WTC11 (cell line): ENCODE data around the gene BCAS1. TPM values are rescaled to one million over a fixed set of nuclear protein-coding genes. Genes with fewer than 3 reads are reported as not detected.

ENCODE experiments used
- ATAC-seq: fragments of 200-7000 bp; cut with Tn5 transposase; 2 replicates; pipeline ENCODE4 v1.10.0; 2021; ENCODE audit warnings: mild to moderate bottlenecking, moderate library complexity
- CTCF ChIA-PET: fragments of 300-600 bp; sonication (Branson Sonifier 250); formaldehyde crosslinking; loops from one replicate; lab custom pipeline; 2021; ENCODE audit warnings: antibody characterized with exemption; lab: Charles Lee
- POLR2A ChIA-PET: fragments of 350-600 bp; sonication (Branson Sonifier 250); formaldehyde crosslinking; loops from one replicate; lab custom pipeline; 2021; ENCODE audit warnings: antibody characterized with exemption; lab: Charles Lee
- DNase-seq: peaks from one replicate; pipeline ENCODE4 v3.0.0; 2021; ENCODE audit warnings: low spot score
- H3K27ac Mint-ChIP-seq: 2 replicates; pipeline ENCODE4 v1.8.0; 2021; ENCODE audit warnings: mixed read lengths
- H3K27me3 Mint-ChIP-seq: 2 replicates; pipeline ENCODE4 v1.8.0; 2021; ENCODE audit warnings: low read depth, mild to moderate bottlenecking, moderate library complexity, mixed read lengths
- H3K36me3 Mint-ChIP-seq: 2 replicates; pipeline ENCODE4 v1.8.0; 2021; ENCODE audit warnings: mixed read lengths
- H3K4me1 Mint-ChIP-seq: 2 replicates; pipeline ENCODE4 v1.8.0; 2022; ENCODE audit warnings: mixed read lengths
- H3K4me3 Mint-ChIP-seq: 2 replicates; pipeline ENCODE4 v1.8.0; 2021; ENCODE audit warnings: mild to moderate bottlenecking, moderate library complexity, mixed read lengths
- H3K9me3 Mint-ChIP-seq: 2 replicates; pipeline ENCODE4 v1.8.0; 2021; ENCODE audit warnings: mixed read lengths
- CTCF ChIP-seq: fragments of 200-600 bp; IDR thresholded peaks from 2 replicates; pipeline ENCODE4 v1.8.0; 2022; ENCODE audit warnings: antibody characterized with exemption
- E2F5 ChIP-seq: sonication (generic); formaldehyde crosslinking; IDR thresholded peaks from 2 replicates; pipeline ENCODE4 v1.8.1; 2022; ENCODE audit warnings: mild to moderate bottlenecking, moderate library complexity, missing genetic modification reagents
- ELF4 ChIP-seq: sonication (generic); formaldehyde crosslinking; IDR thresholded peaks from 2 replicates; pipeline ENCODE4 v1.8.1; 2022; ENCODE audit warnings: low read depth, mild to moderate bottlenecking, moderate library complexity, missing genetic modification reagents
- ESRRA ChIP-seq: sonication (generic); formaldehyde crosslinking; IDR thresholded peaks from 2 replicates; pipeline ENCODE4 v1.8.1; 2022; ENCODE audit warnings: mild to moderate bottlenecking, missing genetic modification reagents, borderline replicate concordance
- FOXP1 ChIP-seq: sonication (generic); formaldehyde crosslinking; IDR thresholded peaks from 2 replicates; pipeline ENCODE4 v1.8.0; 2022; ENCODE audit warnings: missing genetic modification reagents, mild to moderate bottlenecking, moderate library complexity, borderline replicate concordance
- NR2C2 ChIP-seq: sonication (generic); formaldehyde crosslinking; IDR thresholded peaks from 2 replicates; pipeline ENCODE4 v1.8.0; 2022; ENCODE audit warnings: mild to moderate bottlenecking, missing genetic modification reagents
- NR3C1 ChIP-seq: sonication (generic); formaldehyde crosslinking; conservative IDR thresholded peaks from 2 replicates; pipeline ENCODE4 v1.8.1; 2023; ENCODE audit warnings: low read depth, mild to moderate bottlenecking, missing genetic modification reagents
- PRDM15 ChIP-seq: sonication (generic); formaldehyde crosslinking; IDR thresholded peaks from 2 replicates; pipeline ENCODE4 v1.8.0; 2022; ENCODE audit warnings: missing genetic modification reagents
- PRRX2 ChIP-seq: fragments of 250-450 bp; sonication (Bioruptor Pico); IDR thresholded peaks from 2 replicates; pipeline ENCODE4 v1.8.0; 2021; ENCODE audit warnings: mild to moderate bottlenecking
- RELA ChIP-seq: sonication (generic); formaldehyde crosslinking; IDR thresholded peaks from 2 replicates; pipeline ENCODE4 v1.8.1; 2022; ENCODE audit warnings: missing genetic modification reagents, mild to moderate bottlenecking, borderline replicate concordance
- SMAD4 ChIP-seq: sonication (generic); formaldehyde crosslinking; IDR thresholded peaks from 2 replicates; pipeline ENCODE4 v1.8.0; 2022; ENCODE audit warnings: mild to moderate bottlenecking, missing genetic modification reagents
- SP1 ChIP-seq: sonication (generic); formaldehyde crosslinking; conservative IDR thresholded peaks from 2 replicates; pipeline ENCODE4 v1.8.1; 2022; ENCODE audit warnings: missing genetic modification reagents
- TEAD4 ChIP-seq: sonication (generic); formaldehyde crosslinking; IDR thresholded peaks from 2 replicates; pipeline ENCODE4 v1.8.0; 2022; ENCODE audit warnings: mild to moderate bottlenecking, missing genetic modification reagents
- ZBTB21 ChIP-seq: sonication (generic); formaldehyde crosslinking; IDR thresholded peaks from 2 replicates; pipeline ENCODE4 v1.8.1; 2023; ENCODE audit warnings: mild to moderate bottlenecking, missing genetic modification reagents, borderline replicate concordance
- ZNF121 ChIP-seq: sonication (generic); formaldehyde crosslinking; IDR thresholded peaks from 2 replicates; pipeline ENCODE4 v1.8.0; 2023; ENCODE audit warnings: missing genetic modification reagents
- ZNF263 ChIP-seq: sonication (generic); formaldehyde crosslinking; IDR thresholded peaks from 2 replicates; pipeline ENCODE4 v1.8.1; 2022; ENCODE audit warnings: low read depth, mild to moderate bottlenecking, moderate library complexity, missing genetic modification reagents
- ZNF396 ChIP-seq: fragments of 250-450 bp; sonication (Bioruptor Pico); IDR thresholded peaks from 2 replicates; pipeline ENCODE4 v1.8.0; 2021; ENCODE audit warnings: mild to moderate bottlenecking, moderate library complexity, borderline replicate concordance
- ZNF416 ChIP-seq: fragments of 250-450 bp; sonication (Bioruptor Pico); IDR thresholded peaks from 2 replicates; pipeline ENCODE4 v1.9.0; 2021; ENCODE audit warnings: mild to moderate bottlenecking, inconsistent platforms
- total RNA-seq: library from RNA; stranded (reverse); gene quantifications from 3 replicates; pipeline ENCODE4 v1.2.3, GENCODE V29; 2021
- TF ChIP-seq, protein P1 (sequence below): sonication (generic); formaldehyde crosslinking; IDR thresholded peaks from 2 replicates; pipeline ENCODE4 v1.8.1; 2023; ENCODE audit warnings: mild to moderate bottlenecking, missing genetic modification reagents
- TF ChIP-seq, protein P2 (sequence below): sonication (generic); formaldehyde crosslinking; IDR thresholded peaks from 2 replicates; pipeline ENCODE4 v1.8.0; 2022; ENCODE audit warnings: mild to moderate bottlenecking, missing genetic modification reagents
- TF ChIP-seq, protein P3 (sequence below): sonication (generic); formaldehyde crosslinking; IDR thresholded peaks from 2 replicates; pipeline ENCODE4 v1.8.0; 2023; ENCODE audit warnings: missing genetic modification reagents
- TF ChIP-seq, protein P4 (sequence below): fragments of 250-450 bp; sonication (Bioruptor Pico); IDR thresholded peaks from 2 replicates; pipeline ENCODE4 v1.8.0; 2021; ENCODE audit warnings: mild to moderate bottlenecking

The BCAS1 gene
- total RNA-seq, 1 experiment from 2014 or later = 0.11 TPM

DNA sequence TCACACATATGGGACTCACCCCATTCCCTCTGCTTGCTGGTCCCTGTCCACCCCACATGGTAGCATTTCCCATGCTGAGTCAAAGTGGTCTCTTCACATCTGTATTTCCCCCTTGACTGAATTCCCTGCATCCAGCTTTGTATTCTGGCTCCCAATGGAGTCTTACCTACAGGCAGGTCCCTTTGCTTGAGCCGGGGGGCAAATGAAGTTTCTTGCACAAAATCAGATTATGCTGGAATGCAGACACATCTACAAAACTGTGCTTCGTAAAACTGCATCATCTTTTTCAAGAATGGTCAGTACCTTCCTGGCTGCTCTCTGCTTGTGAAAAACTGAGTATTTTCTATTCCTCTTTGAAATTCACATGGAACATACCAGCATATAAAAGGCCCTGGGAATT is 32.1 kb upstream of the BCAS1 start:
- ATAC-seq (no peak), DNase-seq (no peak)
- no peak overlapping the region for H3K27ac Mint-ChIP-seq
- H3K4me3 Mint-ChIP-seq = no peak overlapping the region
- no peaks in the 10 kb centered on the region for H3K36me3 Mint-ChIP-seq
- H3K9me3 Mint-ChIP-seq = peaks cover 9% of the 10 kb centered on the region
- peaks cover 3% of the 10 kb centered on the region for H3K27me3 Mint-ChIP-seq
- H3K4me1 Mint-ChIP-seq = peaks cover under 1% of the 10 kb centered on the region; the same call in 1 of the 2 replicates
- TF ChIP-seq ZNF121 (CRISPR knock-in tag) (no peak), SMAD4 (no peak), PRDM15 (no peak), ZNF396 (CRISPR knock-in tag) (no peak), ESRRA (CRISPR knock-in tag) (no peak), NR2C2 (CRISPR knock-in tag) (no peak), CTCF (no peak)
- TF ChIP-seq, all 79 proteins: peak for 0
- ChIA-PET CTCF (interaction anchor here (0.9 to 2.3 kb wide), 16 partner anchors 9 to 545 kb away, joined by 3 to 13 read pairs (median 6); partner anchors contain the start of genes CYP24A1 and PFDN4), POLR2A (no interaction called here)

- DNase-seq (no peak), ATAC-seq (no peak)
- ChIA-PET POLR2A (no interaction called here), CTCF (interaction anchor here (0.6 kb wide), 1 partner anchor 59 kb away, joined by 5 read pairs; no protein-coding TSS in a partner anchor)
- Mint-ChIP-seq H3K27ac (no peak overlapping the region), H3K36me3 (no peaks in the 10 kb centered on the region), H3K4me1 (no peaks in the 10 kb centered on the region; the same call in 1 of the 2 replicates), H3K4me3 (no peak overlapping the region), H3K9me3 (peaks cover 9% of the 10 kb centered on the region), H3K27me3 (peaks cover 3% of the 10 kb centered on the region)
- TF ChIP-seq E2F5 (CRISPR knock-in tag) (no peak), RELA (CRISPR knock-in tag) (no peak), PRRX2 (no peak), ZNF416 (CRISPR knock-in tag) (no peak), ELF4 (no peak), FOXP1 (no peak), ZBTB21 (CRISPR knock-in tag) (no peak), ZNF263 (CRISPR knock-in tag) (no peak), TEAD4 (CRISPR knock-in tag) (no peak), NR3C1 (CRISPR knock-in tag) (no peak), SP1 (CRISPR knock-in tag) (no peak)
- TF ChIP-seq, protein P1, sequence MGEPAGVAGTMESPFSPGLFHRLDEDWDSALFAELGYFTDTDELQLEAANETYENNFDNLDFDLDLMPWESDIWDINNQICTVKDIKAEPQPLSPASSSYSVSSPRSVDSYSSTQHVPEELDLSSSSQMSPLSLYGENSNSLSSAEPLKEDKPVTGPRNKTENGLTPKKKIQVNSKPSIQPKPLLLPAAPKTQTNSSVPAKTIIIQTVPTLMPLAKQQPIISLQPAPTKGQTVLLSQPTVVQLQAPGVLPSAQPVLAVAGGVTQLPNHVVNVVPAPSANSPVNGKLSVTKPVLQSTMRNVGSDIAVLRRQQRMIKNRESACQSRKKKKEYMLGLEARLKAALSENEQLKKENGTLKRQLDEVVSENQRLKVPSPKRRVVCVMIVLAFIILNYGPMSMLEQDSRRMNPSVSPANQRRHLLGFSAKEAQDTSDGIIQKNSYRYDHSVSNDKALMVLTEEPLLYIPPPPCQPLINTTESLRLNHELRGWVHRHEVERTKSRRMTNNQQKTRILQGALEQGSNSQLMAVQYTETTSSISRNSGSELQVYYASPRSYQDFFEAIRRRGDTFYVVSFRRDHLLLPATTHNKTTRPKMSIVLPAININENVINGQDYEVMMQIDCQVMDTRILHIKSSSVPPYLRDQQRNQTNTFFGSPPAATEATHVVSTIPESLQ = no peak
- TF ChIP-seq, protein P2, sequence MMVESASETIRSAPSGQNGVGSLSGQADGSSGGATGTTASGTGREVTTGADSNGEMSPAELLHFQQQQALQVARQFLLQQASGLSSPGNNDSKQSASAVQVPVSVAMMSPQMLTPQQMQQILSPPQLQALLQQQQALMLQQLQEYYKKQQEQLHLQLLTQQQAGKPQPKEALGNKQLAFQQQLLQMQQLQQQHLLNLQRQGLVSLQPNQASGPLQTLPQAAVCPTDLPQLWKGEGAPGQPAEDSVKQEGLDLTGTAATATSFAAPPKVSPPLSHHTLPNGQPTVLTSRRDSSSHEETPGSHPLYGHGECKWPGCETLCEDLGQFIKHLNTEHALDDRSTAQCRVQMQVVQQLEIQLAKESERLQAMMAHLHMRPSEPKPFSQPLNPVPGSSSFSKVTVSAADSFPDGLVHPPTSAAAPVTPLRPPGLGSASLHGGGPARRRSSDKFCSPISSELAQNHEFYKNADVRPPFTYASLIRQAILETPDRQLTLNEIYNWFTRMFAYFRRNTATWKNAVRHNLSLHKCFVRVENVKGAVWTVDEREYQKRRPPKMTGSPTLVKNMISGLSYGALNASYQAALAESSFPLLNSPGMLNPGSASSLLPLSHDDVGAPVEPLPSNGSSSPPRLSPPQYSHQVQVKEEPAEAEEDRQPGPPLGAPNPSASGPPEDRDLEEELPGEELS (CRISPR knock-in tag) = no peak
- TF ChIP-seq, protein P3, sequence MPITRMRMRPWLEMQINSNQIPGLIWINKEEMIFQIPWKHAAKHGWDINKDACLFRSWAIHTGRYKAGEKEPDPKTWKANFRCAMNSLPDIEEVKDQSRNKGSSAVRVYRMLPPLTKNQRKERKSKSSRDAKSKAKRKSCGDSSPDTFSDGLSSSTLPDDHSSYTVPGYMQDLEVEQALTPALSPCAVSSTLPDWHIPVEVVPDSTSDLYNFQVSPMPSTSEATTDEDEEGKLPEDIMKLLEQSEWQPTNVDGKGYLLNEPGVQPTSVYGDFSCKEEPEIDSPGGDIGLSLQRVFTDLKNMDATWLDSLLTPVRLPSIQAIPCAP (CRISPR knock-in tag) = no peak
- TF ChIP-seq, protein P4, sequence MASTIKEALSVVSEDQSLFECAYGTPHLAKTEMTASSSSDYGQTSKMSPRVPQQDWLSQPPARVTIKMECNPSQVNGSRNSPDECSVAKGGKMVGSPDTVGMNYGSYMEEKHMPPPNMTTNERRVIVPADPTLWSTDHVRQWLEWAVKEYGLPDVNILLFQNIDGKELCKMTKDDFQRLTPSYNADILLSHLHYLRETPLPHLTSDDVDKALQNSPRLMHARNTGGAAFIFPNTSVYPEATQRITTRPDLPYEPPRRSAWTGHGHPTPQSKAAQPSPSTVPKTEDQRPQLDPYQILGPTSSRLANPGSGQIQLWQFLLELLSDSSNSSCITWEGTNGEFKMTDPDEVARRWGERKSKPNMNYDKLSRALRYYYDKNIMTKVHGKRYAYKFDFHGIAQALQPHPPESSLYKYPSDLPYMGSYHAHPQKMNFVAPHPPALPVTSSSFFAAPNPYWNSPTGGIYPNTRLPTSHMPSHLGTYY (CRISPR knock-in tag) = no peak
Measured at GRCh38 chr20:54100563-54100962, 30.2 kb upstream of the BCAS1 start.
